HCT116 (cell line): ENCODE data around the gene RASL12. TPM values are rescaled to one million over a fixed set of nuclear protein-coding genes. Genes with fewer than 3 reads are reported as not detected.

ENCODE experiments used
- ATAC-seq: fragments of 200-7000 bp; cut with Tn5 transposase; 2 replicates; pipeline ENCODE4 v1.9.1; 2020; ENCODE audit warnings: mild to moderate bottlenecking, moderate library complexity
- BruUV-seq: library from RNA; stranded (reverse); fragments of 400-500 nt; replicated peaks from 2 replicates; lab custom pipeline; 2021; lab: Mats Ljungman, UMichigan
- CTCF ChIA-PET: fragments of 300-600 bp; sonication (Branson Sonifier 250); formaldehyde crosslinking; loops from one replicate; lab custom pipeline; 2021; ENCODE audit warnings: antibody characterized with exemption; lab: Charles Lee
- POLR2A ChIA-PET: fragments of 300-600, 350-600 bp; sonication (Branson Sonifier 250); formaldehyde crosslinking; loops from one replicate; lab custom pipeline; 2021; ENCODE audit warnings: antibody characterized with exemption; lab: Charles Lee
- RAD21 ChIA-PET, 2 experiments: fragments of 300-600 bp; sonication (Branson Sonifier 250); formaldehyde crosslinking; loops; one replicate each; lab custom pipeline; 2023; ENCODE audit warnings: low total read pairs in 2 of 2; ENCODE audit not compliant: uncharacterized antibody in 2 of 2, unreplicated experiment in 2 of 2, low non-redundant PET in 1 of 2; lab: Charles Lee
- DNase-seq: peaks from one replicate; pipeline ENCODE4 v3.0.0-alpha.2; 2010; ENCODE audit warnings: low read depth, low spot score
- H2AFZ ChIP-seq: fragments of 200-600 bp; shearing (Covaris generic), sonication (generic); 2 replicates; pipeline ENCODE4 v1.6.1; 2017; ENCODE audit warnings: low read depth, mixed run types, mixed read lengths, antibody characterized with exemption, low read length; ENCODE audit not compliant: poor library complexity, severe bottlenecking
- H3K27ac ChIP-seq: 2 replicates; pipeline ENCODE4 v1.5.1; 2012; ENCODE audit warnings: low read depth, low read length
- H3K27me3 ChIP-seq: fragments of 200-600 bp; sonication (generic); 2 replicates; pipeline ENCODE4 v1.6.1; 2016; ENCODE audit warnings: mixed run types, low read length, mixed read lengths; ENCODE audit not compliant: insufficient read depth
- H3K36me3 ChIP-seq, 2 experiments: fragments of 200-500 bp in 1 of 2; fragments of 200-600 bp in 1 of 2; sonication (Bioruptor generic) in 1 of 2; sonication (generic) in 1 of 2; 2 replicates each; pipeline versions ENCODE4 v1.5.1 to v1.6.1; 2014 to 2016; ENCODE audit warnings: low read length in 2 of 2, inconsistent platforms in 1 of 2, mixed read lengths in 1 of 2, mixed run types in 1 of 2; ENCODE audit not compliant: insufficient read depth in 2 of 2, control insufficient read depth in 1 of 2
- H3K4me1 ChIP-seq, 2 experiments: fragments of 200-600 bp in 1 of 2; sonication (generic) in 1 of 2; 2 replicates each; pipeline versions ENCODE4 v1.5.1 to v1.6.1; 2012 to 2017; ENCODE audit warnings: low read length in 2 of 2, inconsistent platforms in 1 of 2, mild to moderate bottlenecking in 1 of 2, mixed read lengths in 1 of 2, mixed run types in 1 of 2, moderate library complexity in 1 of 2; ENCODE audit not compliant: insufficient read depth in 2 of 2, control insufficient read depth in 1 of 2
- H3K4me2 ChIP-seq: fragments of 200-600 bp; sonication (generic); 2 replicates; pipeline ENCODE4 v1.6.1; 2017; ENCODE audit warnings: mixed run types, low read length, mixed read lengths
- H3K4me3 ChIP-seq, 2 experiments: fragments of 200-600 bp in 1 of 2; sonication (generic) in 1 of 2; replicated peaks in 1 of 2; 2 replicates each; pipeline ENCODE4 v1.5.1; 2011 to 2016; ENCODE audit warnings: low read length in 2 of 2, control low read depth in 1 of 2, low read depth in 1 of 2, mild to moderate bottlenecking in 1 of 2, mixed read lengths in 1 of 2, mixed run types in 1 of 2
- H3K79me2 ChIP-seq: fragments of 200-600 bp; sonication (generic); 2 replicates; pipeline ENCODE4 v1.6.1; 2017; ENCODE audit warnings: mild to moderate bottlenecking, mixed run types, low read length, moderate library complexity, mixed read lengths; ENCODE audit not compliant: insufficient read depth
- H3K9ac ChIP-seq: fragments of 200-600 bp; sonication (generic); 2 replicates; pipeline ENCODE4 v1.6.1; 2016; ENCODE audit warnings: low read length, mixed read lengths
- H3K9me2 ChIP-seq: fragments of 200-600 bp; sonication (generic), shearing (Covaris generic); 2 replicates; pipeline ENCODE4 v1.6.1; 2017; ENCODE audit warnings: mixed run types, mild to moderate bottlenecking, moderate library complexity; ENCODE audit not compliant: insufficient read depth
- H3K9me3 ChIP-seq, 2 experiments: fragments of 200-500 bp in 1 of 2; fragments of 200-600 bp in 1 of 2; sonication (Bioruptor generic) in 1 of 2; sonication (generic) in 1 of 2; 2 replicates each; pipeline ENCODE4 v1.6.1; 2014 to 2017; ENCODE audit warnings: low read length in 2 of 2, mixed read lengths in 2 of 2, inconsistent platforms in 1 of 2, low read depth in 1 of 2, mild to moderate bottlenecking in 1 of 2, mixed run types in 1 of 2, moderate library complexity in 1 of 2; ENCODE audit not compliant: control insufficient read depth in 1 of 2, insufficient read depth in 1 of 2
- H4K20me1 ChIP-seq: fragments of 200-600 bp; sonication (generic), shearing (Covaris generic); 2 replicates; pipeline ENCODE4 v1.6.1; 2017; ENCODE audit warnings: mixed run types, mild to moderate bottlenecking, moderate library complexity; ENCODE audit not compliant: insufficient read depth
- CBX3 ChIP-seq: IDR thresholded peaks from 2 replicates; pipeline ENCODE4 v1.6.1; 2012; ENCODE audit warnings: low read depth
- CEBPB ChIP-seq: IDR thresholded peaks from 2 replicates; pipeline ENCODE4 v1.6.1; 2012; ENCODE audit warnings: low read depth
- CTCF ChIP-seq, 3 experiments: fragments of 200-600 bp in 1 of 3; sonication (generic) in 1 of 3; IDR thresholded peaks in 2 of 3; conservative IDR thresholded peaks in 1 of 3; 2 replicates each; pipeline ENCODE4 v1.5.1; 2012 to 2017; ENCODE audit warnings: low read depth in 2 of 3, low read length in 2 of 3, antibody characterized with exemption in 1 of 3, borderline replicate concordance in 1 of 3, control low read depth in 1 of 3, mild to moderate bottlenecking in 1 of 3, mixed read lengths in 1 of 3, mixed run types in 1 of 3, moderate library complexity in 1 of 3; ENCODE audit not compliant: insufficient read depth in 1 of 3
- EGR1 ChIP-seq: IDR thresholded peaks from 2 replicates; pipeline ENCODE4 v1.6.1; 2012; ENCODE audit warnings: low read depth
- ELF1 ChIP-seq: IDR thresholded peaks from 2 replicates; pipeline ENCODE4 v1.6.1; 2012; ENCODE audit warnings: low read depth, borderline replicate concordance
- EZH2phosphoT487 ChIP-seq: fragments of 200-600 bp; IDR thresholded peaks from 2 replicates; pipeline ENCODE4 v1.6.1; 2018; ENCODE audit warnings: antibody characterized with exemption, borderline replicate concordance
- FOSL1 ChIP-seq: IDR thresholded peaks from 2 replicates; pipeline ENCODE4 v1.6.1; 2012; ENCODE audit warnings: low read depth
- POLR2A ChIP-seq: IDR thresholded peaks from 2 replicates; pipeline ENCODE4 v1.7.0; 2011; ENCODE audit warnings: borderline replicate concordance; ENCODE audit not compliant: insufficient read depth, insufficient read length; ENCODE audit errors: extremely low read depth
- POLR2AphosphoS5 ChIP-seq: IDR thresholded peaks from 2 replicates; pipeline ENCODE4 v1.6.1; 2011; ENCODE audit warnings: mild to moderate bottlenecking, low read depth, low read length, moderate library complexity
- SIN3A ChIP-seq: IDR thresholded peaks from 2 replicates; pipeline ENCODE4 v1.6.1; 2012; ENCODE audit warnings: low read depth
- SRF ChIP-seq: IDR thresholded peaks from 2 replicates; pipeline ENCODE4 v1.6.1; 2012; ENCODE audit warnings: low read depth
- TCF7L2 ChIP-seq: IDR thresholded peaks from 2 replicates; pipeline ENCODE4 v1.7.0; 2011; ENCODE audit warnings: borderline replicate concordance, inconsistent platforms; ENCODE audit not compliant: insufficient read depth, insufficient read length; ENCODE audit errors: extremely low read depth
- ZBTB33 ChIP-seq: IDR thresholded peaks from 2 replicates; pipeline ENCODE4 v1.6.1; 2011; ENCODE audit warnings: mild to moderate bottlenecking, low read length, moderate library complexity; ENCODE audit not compliant: insufficient replicate concordance; ENCODE audit errors: extremely low read depth
- ZNF274 ChIP-seq: fragments of 200-500 bp; sonication (Bioruptor generic); IDR thresholded peaks from 2 replicates; pipeline ENCODE4 v1.6.1; 2014; ENCODE audit warnings: mild to moderate bottlenecking, low read depth, low read length, inconsistent platforms
- intact Hi-C: fragments of 100-400 bp; cut with micrococcal nuclease; formaldehyde crosslinking; loops from 2 replicates; pipeline ENCODE4 v1.10.0; 2022
- total RNA-seq: library from RNA; stranded (reverse); gene quantifications from one replicate; pipeline ENCODE4 v1.2.1, GENCODE V29; 2021; ENCODE audit not compliant: unreplicated experiment

The RASL12 gene
- total RNA-seq, 1 experiment from 2014 or later = 0.25 TPM

- CTCF ChIA-PET = no interaction called here
- Histone ChIP-seq H3K9me2 (no peaks in the 10 kb centered on the region), H4K20me1 (no peaks in the 10 kb centered on the region), H3K36me3 (no peaks in the 10 kb centered on the region), H3K9me3 (no peaks in the 10 kb centered on the region), H3K4me1 (no peaks in the 10 kb centered on the region), H2AFZ (no peak overlapping the region), H3K4me2 (no peak overlapping the region), H3K27ac (no peak overlapping the region), H3K79me2 (no peaks in the 10 kb centered on the region), H3K4me3 (no peak overlapping the region), H3K9ac (no peak overlapping the region), H3K27me3 (no peaks in the 10 kb centered on the region)
- ATAC-seq = no peak
- BruUV-seq = no TSS peak
- intact Hi-C loops = no loop called here
- no peak for TF ChIP-seq FOSL1
- POLR2A ChIA-PET = no interaction called here
- RAD21 ChIA-PET = no interaction called here
- no peak for DNase-seq
These were observed 605 bp upstream of the RASL12 start for GRCh38 chr15:65068403-65068788.

- no peak for ATAC-seq
- H3K27ac ChIP-seq = no peak overlapping the region
- H3K9me2 ChIP-seq = no peaks in the 10 kb centered on the region
- H3K9ac ChIP-seq = no peak overlapping the region
- no peak overlapping the region for H2AFZ ChIP-seq
- no peaks in the 10 kb centered on the region for H3K36me3 ChIP-seq
- H3K4me1 ChIP-seq = no peaks in the 10 kb centered on the region
- H3K27me3 ChIP-seq = no peaks in the 10 kb centered on the region
- RAD21 ChIA-PET = no interaction called here
- H3K79me2 ChIP-seq = no peaks in the 10 kb centered on the region
- no peak overlapping the region for H3K4me3 ChIP-seq
- H4K20me1 ChIP-seq = no peaks in the 10 kb centered on the region
- no peaks in the 10 kb centered on the region for H3K9me3 ChIP-seq
- DNase-seq = no peak
- CTCF ChIA-PET = interaction anchor here (0.7 kb wide), 1 partner anchor 39 kb away, joined by 3 read pairs; no protein-coding TSS in a partner anchor
- H3K4me2 ChIP-seq = no peak overlapping the region
- POLR2A ChIA-PET = no interaction called here
- intact Hi-C loops = no loop called here
- no TSS peak for BruUV-seq
- TF ChIP-seq ZNF274 = no peak
- no peak for TF ChIP-seq SRF
- TF ChIP-seq CBX3 = no peak
- TF ChIP-seq SIN3A = no peak
- TF ChIP-seq ZBTB33 = no peak
- no peak for TF ChIP-seq CEBPB
- no peak for TF ChIP-seq CTCF (IDR thresholded peaks at IDR 0.05 in 2 of 3, conservative IDR thresholded peaks at IDR 0.05 in 1 of 3; ENCODE audit: borderline replicate concordance in 1 of 3, insufficient read depth in 1 of 3, low read depth in 2 of 3, low read length in 2 of 3)
- no peak for TF ChIP-seq POLR2A
- no peak for TF ChIP-seq EGR1
- no peak for TF ChIP-seq TCF7L2
- no peak for TF ChIP-seq ELF1
- no peak for TF ChIP-seq POLR2AphosphoS5
- TF ChIP-seq EZH2phosphoT487 = no peak
These were observed 510 bp downstream of the RASL12 start for GRCh38 chr15:65067317-65067644.
